ENCODE measurements around the gene CNTFR.

Gene CNTFR

DNA sequence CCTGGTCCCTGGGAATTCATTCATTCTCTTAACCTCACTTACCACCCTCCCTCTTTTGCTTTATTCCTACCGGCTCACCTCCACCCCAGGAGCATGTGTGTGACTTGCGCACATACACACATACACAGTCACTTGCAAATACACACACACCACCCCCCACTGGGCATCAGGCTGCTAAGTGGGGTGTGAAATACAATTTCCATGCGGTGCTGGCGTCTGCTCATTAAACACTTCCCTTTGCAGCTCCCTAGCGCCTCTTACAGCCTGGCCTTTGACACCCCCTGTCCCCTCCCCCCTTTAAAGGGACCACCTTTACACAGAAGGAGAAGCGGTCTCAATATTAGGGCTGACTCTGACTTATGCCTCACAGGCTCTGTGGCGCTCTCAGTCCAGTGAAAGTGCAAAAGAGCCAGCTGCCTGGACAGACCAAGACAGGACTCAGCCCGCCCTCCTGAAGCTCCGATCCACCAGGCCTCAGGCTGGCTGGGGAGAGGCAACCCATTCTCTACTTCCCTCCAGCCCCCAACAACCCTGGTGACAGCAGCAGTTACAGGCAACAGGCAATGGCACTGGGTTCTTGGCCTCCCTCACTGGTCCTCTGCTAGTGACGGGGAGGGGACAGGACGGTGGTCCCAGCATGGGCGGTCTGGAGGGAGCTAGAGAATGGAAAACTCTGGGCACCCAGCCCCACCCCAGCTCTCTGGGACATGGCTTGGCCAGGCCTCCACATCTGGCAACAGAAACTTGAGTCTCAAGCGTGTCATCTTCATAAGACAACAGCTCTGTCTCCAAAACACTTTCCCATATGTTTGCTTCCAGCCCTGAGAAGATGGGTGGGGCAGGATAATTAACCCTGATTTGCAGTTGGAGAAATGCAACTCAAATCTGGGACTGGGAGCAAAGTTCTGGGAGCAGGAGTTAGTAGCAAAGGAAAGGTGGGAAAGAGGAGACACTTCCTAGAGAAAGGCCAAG, 78.7 kb downstream of the CNTFR start:
- TF ChIP-seq YY1 (IDR thresholded peaks at IDR 0.05; ENCODE audit: low read depth) (no peak), ZBTB7A (IDR thresholded peaks at IDR 0.05; ENCODE audit: low read depth) (no peak), NFIC (IDR thresholded peaks at IDR 0.05) (no peak), CREB1 (IDR thresholded peaks at IDR 0.05; ENCODE audit: low read depth) (no peak), TCF12 (IDR thresholded peaks at IDR 0.05; ENCODE audit: low read depth) (no peak), FOXM1 (IDR thresholded peaks at IDR 0.05; ENCODE audit: borderline replicate concordance, low read depth) (no peak), EP300 (IDR thresholded peaks at IDR 0.05; ENCODE audit: borderline replicate concordance) (no peak), EGR1 (IDR thresholded peaks at IDR 0.05) (no peak), TAF1 (IDR thresholded peaks at IDR 0.05; ENCODE audit: low read depth) (no peak), RAD21 (IDR thresholded peaks at IDR 0.05; ENCODE audit: low read depth) (no peak), TEAD4 (IDR thresholded peaks at IDR 0.05) (no peak), CEBPB (IDR thresholded peaks at IDR 0.05) (no peak)
- TF ChIP-seq, protein P1, sequence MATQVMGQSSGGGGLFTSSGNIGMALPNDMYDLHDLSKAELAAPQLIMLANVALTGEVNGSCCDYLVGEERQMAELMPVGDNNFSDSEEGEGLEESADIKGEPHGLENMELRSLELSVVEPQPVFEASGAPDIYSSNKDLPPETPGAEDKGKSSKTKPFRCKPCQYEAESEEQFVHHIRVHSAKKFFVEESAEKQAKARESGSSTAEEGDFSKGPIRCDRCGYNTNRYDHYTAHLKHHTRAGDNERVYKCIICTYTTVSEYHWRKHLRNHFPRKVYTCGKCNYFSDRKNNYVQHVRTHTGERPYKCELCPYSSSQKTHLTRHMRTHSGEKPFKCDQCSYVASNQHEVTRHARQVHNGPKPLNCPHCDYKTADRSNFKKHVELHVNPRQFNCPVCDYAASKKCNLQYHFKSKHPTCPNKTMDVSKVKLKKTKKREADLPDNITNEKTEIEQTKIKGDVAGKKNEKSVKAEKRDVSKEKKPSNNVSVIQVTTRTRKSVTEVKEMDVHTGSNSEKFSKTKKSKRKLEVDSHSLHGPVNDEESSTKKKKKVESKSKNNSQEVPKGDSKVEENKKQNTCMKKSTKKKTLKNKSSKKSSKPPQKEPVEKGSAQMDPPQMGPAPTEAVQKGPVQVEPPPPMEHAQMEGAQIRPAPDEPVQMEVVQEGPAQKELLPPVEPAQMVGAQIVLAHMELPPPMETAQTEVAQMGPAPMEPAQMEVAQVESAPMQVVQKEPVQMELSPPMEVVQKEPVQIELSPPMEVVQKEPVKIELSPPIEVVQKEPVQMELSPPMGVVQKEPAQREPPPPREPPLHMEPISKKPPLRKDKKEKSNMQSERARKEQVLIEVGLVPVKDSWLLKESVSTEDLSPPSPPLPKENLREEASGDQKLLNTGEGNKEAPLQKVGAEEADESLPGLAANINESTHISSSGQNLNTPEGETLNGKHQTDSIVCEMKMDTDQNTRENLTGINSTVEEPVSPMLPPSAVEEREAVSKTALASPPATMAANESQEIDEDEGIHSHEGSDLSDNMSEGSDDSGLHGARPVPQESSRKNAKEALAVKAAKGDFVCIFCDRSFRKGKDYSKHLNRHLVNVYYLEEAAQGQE (IDR thresholded peaks at IDR 0.05; ENCODE audit: low read depth) = no peak
- TF ChIP-seq, protein P2, sequence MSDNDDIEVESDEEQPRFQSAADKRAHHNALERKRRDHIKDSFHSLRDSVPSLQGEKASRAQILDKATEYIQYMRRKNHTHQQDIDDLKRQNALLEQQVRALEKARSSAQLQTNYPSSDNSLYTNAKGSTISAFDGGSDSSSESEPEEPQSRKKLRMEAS (IDR thresholded peaks at IDR 0.05) = no peak
- TF ChIP-seq, protein P3, sequence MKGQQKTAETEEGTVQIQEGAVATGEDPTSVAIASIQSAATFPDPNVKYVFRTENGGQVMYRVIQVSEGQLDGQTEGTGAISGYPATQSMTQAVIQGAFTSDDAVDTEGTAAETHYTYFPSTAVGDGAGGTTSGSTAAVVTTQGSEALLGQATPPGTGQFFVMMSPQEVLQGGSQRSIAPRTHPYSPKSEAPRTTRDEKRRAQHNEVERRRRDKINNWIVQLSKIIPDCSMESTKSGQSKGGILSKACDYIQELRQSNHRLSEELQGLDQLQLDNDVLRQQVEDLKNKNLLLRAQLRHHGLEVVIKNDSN (IDR thresholded peaks at IDR 0.05) = no peak

DNA sequence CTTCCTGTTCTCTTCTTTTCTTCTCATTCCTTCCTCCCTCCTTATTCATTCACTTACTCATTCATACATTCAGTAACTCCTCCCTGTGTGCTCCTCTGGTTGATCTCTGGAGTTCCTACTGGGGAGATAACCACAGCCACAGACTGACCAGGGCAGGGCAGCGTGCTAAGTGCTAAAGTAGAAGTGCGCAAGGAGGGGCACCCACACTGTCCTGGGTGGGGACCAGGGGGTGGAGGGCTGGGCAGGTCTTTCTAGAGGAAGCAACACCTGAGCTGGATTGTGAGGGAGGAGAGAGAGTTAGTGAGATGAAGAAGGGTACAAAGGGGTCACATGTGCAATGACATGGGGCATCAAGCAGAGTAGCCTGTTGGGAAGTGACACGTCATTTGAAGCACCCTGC, 80.6 kb downstream of the CNTFR start:
- TF ChIP-seq CREB1 (IDR thresholded peaks at IDR 0.05; ENCODE audit: low read depth) (no peak), EP300 (IDR thresholded peaks at IDR 0.05; ENCODE audit: borderline replicate concordance) (no peak), EGR1 (IDR thresholded peaks at IDR 0.05) (no peak)
- TF ChIP-seq, protein P1 (IDR thresholded peaks at IDR 0.05; ENCODE audit: low read depth) = no peak

DNA sequence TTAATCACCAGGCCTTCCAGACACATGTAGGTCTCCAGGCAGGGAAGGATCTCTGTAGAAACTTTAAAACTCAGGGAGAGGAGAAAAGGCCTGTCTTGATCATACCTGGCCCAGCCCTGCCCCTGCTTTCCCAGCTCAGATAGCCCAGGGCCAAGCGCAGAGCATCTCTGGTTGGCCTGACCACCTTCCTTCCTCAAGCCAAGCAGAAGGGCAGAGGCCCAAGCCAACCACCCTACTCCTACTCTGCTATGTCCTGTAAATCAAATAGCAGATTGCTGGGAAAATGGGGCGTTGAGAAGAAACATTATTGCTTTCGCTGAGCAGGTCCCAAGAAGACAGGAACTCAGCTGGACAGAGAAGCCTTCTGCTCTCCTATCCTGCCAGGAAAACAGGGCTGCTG, 81.1 kb downstream of the CNTFR start:
- TF ChIP-seq ZBTB7A (IDR thresholded peaks at IDR 0.05; ENCODE audit: low read depth) (no peak), CEBPB (IDR thresholded peaks at IDR 0.05) (no peak), YY1 (IDR thresholded peaks at IDR 0.05; ENCODE audit: low read depth) (no peak), EP300 (IDR thresholded peaks at IDR 0.05; ENCODE audit: borderline replicate concordance) (no peak), TAF1 (IDR thresholded peaks at IDR 0.05; ENCODE audit: low read depth) (no peak), FOXM1 (IDR thresholded peaks at IDR 0.05; ENCODE audit: borderline replicate concordance, low read depth) (no peak), NFIC (IDR thresholded peaks at IDR 0.05) (no peak), EGR1 (IDR thresholded peaks at IDR 0.05) (no peak)
- TF ChIP-seq, protein P2 (IDR thresholded peaks at IDR 0.05) = no peak
- TF ChIP-seq, protein P3 (IDR thresholded peaks at IDR 0.05) = no peak
- TF ChIP-seq, protein P1 (IDR thresholded peaks at IDR 0.05; ENCODE audit: low read depth) = no peak

DNA sequence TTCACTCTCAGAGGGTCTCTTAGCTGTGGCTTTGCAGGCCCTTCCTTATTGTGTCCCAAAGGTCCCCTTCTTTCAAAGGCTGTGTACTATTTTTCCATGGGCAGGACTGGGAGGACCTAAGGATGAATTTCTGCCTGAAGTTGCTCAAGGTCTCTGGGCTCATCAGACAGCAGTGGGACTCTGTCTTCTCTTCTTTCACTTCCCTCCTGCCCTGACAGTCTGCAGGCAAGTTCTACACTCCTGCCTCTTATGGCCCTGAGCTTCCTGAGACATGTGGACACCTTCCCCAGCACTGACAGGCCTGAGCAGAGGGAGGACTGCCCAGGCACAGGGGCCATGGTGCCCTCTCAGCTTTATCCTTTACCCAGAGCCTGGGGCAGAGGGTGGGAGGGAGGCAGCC, 81.6 kb downstream of the CNTFR start:
- TF ChIP-seq, protein P2 (IDR thresholded peaks at IDR 0.05) = no peak
- no peak for TF ChIP-seq YY1 (IDR thresholded peaks at IDR 0.05; ENCODE audit: low read depth)
- no peak for TF ChIP-seq ZBTB7A (IDR thresholded peaks at IDR 0.05; ENCODE audit: low read depth)
- no peak for TF ChIP-seq TCF12 (IDR thresholded peaks at IDR 0.05; ENCODE audit: low read depth)
- TF ChIP-seq EGR1 (IDR thresholded peaks at IDR 0.05) = no peak
- no peak for TF ChIP-seq CEBPB (IDR thresholded peaks at IDR 0.05)
- TF ChIP-seq, protein P1 (IDR thresholded peaks at IDR 0.05; ENCODE audit: low read depth) = no peak
- TF ChIP-seq TAF1 (IDR thresholded peaks at IDR 0.05; ENCODE audit: low read depth) = no peak
- TF ChIP-seq EP300 (IDR thresholded peaks at IDR 0.05; ENCODE audit: borderline replicate concordance) = no peak
- no peak for TF ChIP-seq NFIC (IDR thresholded peaks at IDR 0.05)

All from Ishikawa (cell line).